ENCODE data around the gene MEA1.

Gene MEA1

DNA sequence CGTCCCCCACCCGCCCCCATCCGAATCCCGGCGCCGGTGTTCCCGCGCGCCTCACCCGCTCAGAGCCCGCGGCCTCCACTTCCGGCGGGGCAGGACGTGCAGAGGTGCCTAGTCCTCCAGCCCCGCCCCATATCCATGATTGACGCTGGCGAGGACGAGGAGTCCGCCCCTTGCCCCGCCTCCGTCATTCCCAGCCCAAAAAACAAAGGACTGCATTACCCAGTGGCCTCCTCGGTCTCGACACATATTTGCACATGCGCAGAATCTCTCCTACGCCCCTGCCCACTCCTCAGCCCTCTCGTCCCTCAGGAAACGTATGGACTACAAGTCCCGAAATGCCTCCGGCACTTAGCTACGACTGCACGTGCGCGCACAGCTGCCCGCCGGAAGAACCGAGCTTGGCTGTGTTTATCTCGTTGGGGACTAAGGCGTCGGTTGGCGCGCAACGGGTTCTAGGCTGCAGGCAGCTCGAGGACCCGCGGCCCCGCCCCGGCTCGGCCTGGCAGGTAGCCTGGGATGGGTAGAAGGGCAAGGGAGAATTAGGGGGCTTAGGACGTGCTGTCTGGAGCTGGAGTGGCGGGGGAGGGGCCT, at the start of gene MEA1, which contains the start of gene KLHDC3:
MEA1 (minus strand) TSS at position 104 of the 591 bp plus-strand sequence. CDS start 133 bp downstream, outside the sequence.
KLHDC3 (plus strand) TSS at position 407 of the 591 bp plus-strand sequence. CDS start 2,944 bp downstream, outside the sequence.
- TF ChIP-seq CTCF (conservative IDR thresholded peaks at IDR 0.05), result no peak
- H3K27ac ChIP-seq, result peak within 1 kb of the TSS; percentile 69

- H3K27ac ChIP-seq, result no peak overlapping the region
- TF ChIP-seq CTCF (conservative IDR thresholded peaks at IDR 0.05), result no peak
Measured at GRCh38 chr6:43062818-43063217, 49.1 kb upstream of the MEA1 start.

- TF ChIP-seq CTCF (conservative IDR thresholded peaks at IDR 0.05), result no peak
- no peak overlapping the region for H3K27ac ChIP-seq
Measured at GRCh38 chr6:43061861-43062260, 48.1 kb upstream of the MEA1 start.

- TF ChIP-seq CTCF (conservative IDR thresholded peaks at IDR 0.05), result no peak
- H3K27ac ChIP-seq, result peak overlapping the region; percentile 85
Measured at GRCh38 chr6:43060755-43061633, 47.2 kb upstream of the MEA1 start.

GRCh38 chr6:43060034-43060754, 46.4 kb upstream of the MEA1 start:
- peak overlapping the region; percentile 85 for H3K27ac ChIP-seq
- no peak for TF ChIP-seq CTCF (conservative IDR thresholded peaks at IDR 0.05)

- peak within 1 kb of the TSS; percentile 85 for H3K27ac ChIP-seq
- TF ChIP-seq CTCF (conservative IDR thresholded peaks at IDR 0.05), result no peak
Measured at GRCh38 chr6:43059168-43060033, 45.7 kb upstream of the MEA1 start, which contains the start of the genes KLC4 and MRPL2. TSS of gene KLC4 (plus strand) at chr6:43059631. CDS start at chr6:43061336, 1,705 bp downstream. TSS of gene MRPL2 (minus strand) at chr6:43059434. CDS start at chr6:43059381, 53 bp downstream.
